Pancreas (tissue), 10 donors: ENCODE results near the gene FAM53A. TPM values are rescaled to one million over a fixed set of nuclear protein-coding genes. Genes with fewer than 3 reads are reported as not detected.

ENCODE experiments used
- ATAC-seq, 4 donors: fragments of 200-7000 bp; cut with Tn5 transposase; one replicate each; pipeline versions ENCODE4 v1.8.0 to v1.9.1; 2020; ENCODE audit warnings: mild to moderate bottlenecking in 4 of 4, moderate library complexity in 4 of 4
- DNase-seq, 6 donors: peaks; one replicate each; pipeline ENCODE4 v3.0.0-alpha.2; 2020
- FAIRE-seq: peaks from 2 replicates; lab custom pipeline; 2012; peaks lifted over from hg19 to GRCh38; lab: Jason Lieb, UNC
- H3K27ac ChIP-seq, 4 donors: fragments of 200-600 bp; sonication (generic); 1 replicate in 3 of 4; 2 replicates in 1 of 4; pipeline versions ENCODE4 v1.5.0 to v1.8.0; 2020
- H3K27me3 ChIP-seq, 4 donors: fragments of 200-600 bp; one replicate each; pipeline ENCODE4 v1.8.0; 2021
- H3K36me3 ChIP-seq, 3 donors: fragments of 200-600 bp; sonication (generic) in 1 of 3; one replicate each; pipeline versions ENCODE4 v1.5.0 to v1.8.0; 2020 to 2021
- H3K4me1 ChIP-seq, 3 donors: fragments of 200-600 bp; one replicate each; pipeline ENCODE4 v1.8.0; 2021
- H3K4me3 ChIP-seq, 4 donors: fragments of 200-600 bp; sonication (generic) in 2 of 4; one replicate each; pipeline versions ENCODE4 v1.5.0 to v1.8.0; 2020 to 2021
- H3K9me3 ChIP-seq, 4 donors: fragments of 200-600 bp; one replicate each; pipeline ENCODE4 v1.8.0; 2021
- WGBS, 2 donors: extraction: QIAGEN DNeasy Blood & Tissue Kit; methylation state at CpG; one replicate each; pipeline ENCODE4 v1.1.7; 2013; 5-methylcytosine and 5-hydroxymethylcytosine counted together
- intact Hi-C, 3 donors: fragments of 100-400 bp; cut with DNase I; formaldehyde crosslinking; loops; one replicate each; pipeline versions ENCODE4 v1.11.1 to v1.14.2; 2022
- polyA plus RNA-seq, 2 donors: library from polyadenylated mRNA; stranded (reverse); fragments of 200-250 nt; gene quantifications; one replicate each; pipeline ENCODE4 v1.2.3, GENCODE V29; 2013
- total RNA-seq, 6 donors: library from RNA; stranded (reverse); fragmentation: NEBNext Ultra II Directional in 4 of 6; extraction: Animal tissue kit (Norgen Biotek cat#: 25700) in 4 of 6; gene quantifications; one replicate each; pipeline versions ENCODE4 v1.2.1 to v1.2.4, GENCODE V29; 2021 to 2023
- TF ChIP-seq, protein P1 (sequence below), 4 donors: fragments of 200-600 bp; sonication (generic) in 3 of 4; IDR thresholded peaks; one replicate each; pipeline versions ENCODE4 v1.5.0 to v1.8.0; 2021; ENCODE audit warnings: antibody characterized with exemption in 4 of 4
- donor health status: healthy with polysubstance abuse.
- donor health status: DM: no; HTN: no; CAD: no; lungs with moderate emphysema.
- donor health status: DM: no; HTN: no; CAD: no.
- donor health status: control.
- donor health status: control.
- donor health status: Bipolar disorder and iron deficiency.
- donor health status: DM: yes; HTN: yes; CAD: no.
- donor health status: DM: no; HTN: no; CAD: no.
- donor health status: DM: no; HTN: no; CAD: no.
- donor health status: DM: yes; HTN: yes; CAD: no.

FAM53A gene
- total and polyA plus RNA-seq, 8 donors, result 0.60 to 2.7 (median 1.3) TPM

GRCh38 chr4:1669270-1669669, 14.8 kb downstream of the FAM53A start:
- no peaks in the 10 kb centered on the region for H3K27me3 ChIP-seq
- TF ChIP-seq, protein P1, sequence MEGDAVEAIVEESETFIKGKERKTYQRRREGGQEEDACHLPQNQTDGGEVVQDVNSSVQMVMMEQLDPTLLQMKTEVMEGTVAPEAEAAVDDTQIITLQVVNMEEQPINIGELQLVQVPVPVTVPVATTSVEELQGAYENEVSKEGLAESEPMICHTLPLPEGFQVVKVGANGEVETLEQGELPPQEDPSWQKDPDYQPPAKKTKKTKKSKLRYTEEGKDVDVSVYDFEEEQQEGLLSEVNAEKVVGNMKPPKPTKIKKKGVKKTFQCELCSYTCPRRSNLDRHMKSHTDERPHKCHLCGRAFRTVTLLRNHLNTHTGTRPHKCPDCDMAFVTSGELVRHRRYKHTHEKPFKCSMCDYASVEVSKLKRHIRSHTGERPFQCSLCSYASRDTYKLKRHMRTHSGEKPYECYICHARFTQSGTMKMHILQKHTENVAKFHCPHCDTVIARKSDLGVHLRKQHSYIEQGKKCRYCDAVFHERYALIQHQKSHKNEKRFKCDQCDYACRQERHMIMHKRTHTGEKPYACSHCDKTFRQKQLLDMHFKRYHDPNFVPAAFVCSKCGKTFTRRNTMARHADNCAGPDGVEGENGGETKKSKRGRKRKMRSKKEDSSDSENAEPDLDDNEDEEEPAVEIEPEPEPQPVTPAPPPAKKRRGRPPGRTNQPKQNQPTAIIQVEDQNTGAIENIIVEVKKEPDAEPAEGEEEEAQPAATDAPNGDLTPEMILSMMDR (IDR thresholded peaks at IDR 0.05), result no peak
- no peak for ATAC-seq

GRCh38 chr4:1668488-1668840, 15.6 kb downstream of the FAM53A start:
- 85 to 86% methylated on average over 8 of the region's 8 CpGs for WGBS, 2 donors
- intact Hi-C loops, result no loop called here
- no peaks in the 10 kb centered on the region for H3K27me3 ChIP-seq
- no peaks in the 10 kb centered on the region for H3K4me1 ChIP-seq
- TF ChIP-seq, protein P1 (IDR thresholded peaks at IDR 0.05), result no peak
- no peak overlapping the region for H3K4me3 ChIP-seq
- no peaks in the 10 kb centered on the region for H3K36me3 ChIP-seq
- DNase-seq (no peak), ATAC-seq (no peak), FAIRE-seq (no peak)
- no peaks in the 10 kb centered on the region for H3K9me3 ChIP-seq
- no peak overlapping the region for H3K27ac ChIP-seq

More at GRCh38 chr4:1669270-1669669, 14.8 kb downstream of the FAM53A start:
- H3K4me3 ChIP-seq, result no peak overlapping the region
- FAIRE-seq, result no peak
- intact Hi-C loops, result no loop called here
- no peaks in the 10 kb centered on the region for H3K36me3 ChIP-seq
- no peaks in the 10 kb centered on the region for H3K4me1 ChIP-seq
- 89 to 91% methylated on average over 12 of the region's 12 CpGs for WGBS, 2 donors
- no peak for DNase-seq
- no peak overlapping the region for H3K27ac ChIP-seq
- no peaks in the 10 kb centered on the region for H3K9me3 ChIP-seq

GRCh38 chr4:1667273-1667672, 16.8 kb downstream of the FAM53A start:
- Histone ChIP-seq H3K36me3 (no peaks in the 10 kb centered on the region), H3K4me1 (no peaks in the 10 kb centered on the region), H3K27ac (no peak overlapping the region), H3K4me3 (no peak overlapping the region), H3K9me3 (no peaks in the 10 kb centered on the region), H3K27me3 (no peaks in the 10 kb centered on the region)
- intact Hi-C loops, result no loop called here
- FAIRE-seq (no peak), ATAC-seq (no peak), DNase-seq (no peak)
- 92 to 94% methylated on average over 15 of the region's 15 CpGs for whole genome bisulfite sequencing, 2 donors
- TF ChIP-seq, protein P1 (IDR thresholded peaks at IDR 0.05), result no peak

- no peaks in the 10 kb centered on the region for H3K27me3 ChIP-seq
- no peaks in the 10 kb centered on the region for H3K36me3 ChIP-seq
- TF ChIP-seq, protein P1 (IDR thresholded peaks at IDR 0.05), result no peak
- no peak overlapping the region for H3K4me3 ChIP-seq
- no peak for FAIRE-seq
- no peak overlapping the region for H3K27ac ChIP-seq
- no peak for DNase-seq
- intact Hi-C loops, result no loop called here
- ATAC-seq, result no peak
- H3K4me1 ChIP-seq, result no peaks in the 10 kb centered on the region
- H3K9me3 ChIP-seq, result no peaks in the 10 kb centered on the region
- 70 to 75% methylated on average over 12 of the region's 12 CpGs for WGBS, 2 donors
Measured at GRCh38 chr4:1666391-1666790, 17.7 kb downstream of the FAM53A start.

GRCh38 chr4:1664141-1664540, 20.0 kb downstream of the FAM53A start:
- no peaks in the 10 kb centered on the region for H3K27me3 ChIP-seq
- H3K4me3 ChIP-seq, result no peak overlapping the region
- no peaks in the 10 kb centered on the region for H3K36me3 ChIP-seq
- WGBS, 2 donors, result 81 to 91% methylated on average over 8 of the region's 8 CpGs
- no peak overlapping the region for H3K27ac ChIP-seq
- TF ChIP-seq, protein P1 (IDR thresholded peaks at IDR 0.05), result no peak
- ATAC-seq (no peak), FAIRE-seq (no peak), DNase-seq (no peak)
- intact Hi-C loops, result no loop called here
- H3K4me1 ChIP-seq, result no peaks in the 10 kb centered on the region
- H3K9me3 ChIP-seq, result no peaks in the 10 kb centered on the region
